ENCODE results near the gene TENT4A. TPM values are rescaled to one million over a fixed set of nuclear protein-coding genes. Genes with fewer than 3 reads are reported as not detected.

Gene TENT4A
- total RNA-seq, 1 experiment from 2014 or later = 25.6 TPM

DNA sequence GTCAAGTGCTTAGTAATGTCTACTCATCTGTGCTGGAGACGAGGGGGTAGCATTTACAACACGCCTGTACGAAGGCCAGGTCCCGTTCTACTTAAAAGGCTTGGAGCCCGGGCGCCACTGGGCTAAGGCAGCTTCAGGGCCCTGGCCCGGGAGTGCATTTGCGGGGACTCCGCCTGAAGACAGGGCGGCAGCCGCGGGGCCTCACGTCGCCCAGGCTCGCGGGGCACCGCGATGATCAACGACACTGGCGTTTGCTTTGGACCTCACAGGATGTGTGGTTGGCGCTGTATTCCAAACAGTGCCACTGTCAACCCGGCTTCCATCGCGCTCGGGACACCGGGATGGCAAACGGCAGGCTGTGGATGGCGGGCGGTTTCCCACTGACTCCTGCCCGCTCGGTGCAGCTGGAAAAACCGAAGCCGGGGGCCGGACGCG is 1.1 kb upstream of the TENT4A start:
- Histone ChIP-seq H3K14ac (ENCODE audit: insufficient read depth, low read length) (peak overlapping the region; percentile 79), H3K27ac (ENCODE audit: insufficient read length, low read depth, low read length) (no peak overlapping the region), H3K9ac (ENCODE audit: extremely low read depth, insufficient read length, low read length) (peak overlapping the region; percentile 54), H2BK20ac (ENCODE audit: low read depth, low read length, poor library complexity, severe bottlenecking) (no peak overlapping the region), H3T11ph (ENCODE audit: low read length) (no peak overlapping the region), H2BK15ac (ENCODE audit: low read depth, low read length) (no peak overlapping the region), H3K79me1 (ENCODE audit: insufficient read depth, low read depth, low read length, poor library complexity, severe bottlenecking) (peaks cover 8% of the 10 kb centered on the region), H3K56ac (ENCODE audit: insufficient read length, low read depth, low read length) (no peak overlapping the region), H3K79me2 (ENCODE audit: insufficient read depth, low read length) (peaks cover 14% of the 10 kb centered on the region; the same call in 1 of the 2 replicates), H3K4ac (ENCODE audit: low read depth, low read length) (no peak overlapping the region), H2BK12ac (ENCODE audit: insufficient read length, low read depth, low read length) (no peak overlapping the region), H4K20me1 (ENCODE audit: control insufficient read depth, insufficient read depth, insufficient read length) (peaks cover 11% of the 10 kb centered on the region), H2AFZ (ENCODE audit: low read length) (no peak overlapping the region), H4K8ac (replicated peaks; ENCODE audit: insufficient read length, low read depth, low read length) (no peak overlapping the region), H4K5ac (ENCODE audit: insufficient read length, low read depth, low read length) (no peak overlapping the region), H2BK120ac (ENCODE audit: low read depth, low read length, poor library complexity, severe bottlenecking) (no peak overlapping the region), H3K4me1 (ENCODE audit: insufficient read depth, low read length) (no peaks in the 10 kb centered on the region; the same call in 1 of the 2 replicates), H3K9me3 (ENCODE audit: control insufficient read depth, low read depth, low read length) (no peaks in the 10 kb centered on the region), H4K91ac (ENCODE audit: insufficient read length, low read depth, low read length) (no peak overlapping the region), H3K23ac (ENCODE audit: insufficient read length, low read depth, low read length) (no peak overlapping the region), H3K18ac (ENCODE audit: insufficient read length, low read depth, low read length) (peak overlapping the region; percentile 53), H2BK5ac (ENCODE audit: insufficient read length, low read length) (no peak overlapping the region), H3K4me2 (ENCODE audit: insufficient read depth, insufficient read length, low read length) (peak overlapping the region; percentile 87), H3K27me3 (ENCODE audit: insufficient read depth, low read length) (no peaks in the 10 kb centered on the region), H3K23me2 (ENCODE audit: insufficient read length, low read depth, low read length, poor library complexity, severe bottlenecking) (peaks cover 11% of the 10 kb centered on the region), H2AK5ac (ENCODE audit: insufficient read length, low read length) (no peak overlapping the region)
- DNase-seq = peak; percentile 56
- peak overlapping the region in 2 of 3 experiments; percentile 87 to 92; a peak in 4 of 7 replicates for H3K27ac Mint-ChIP-seq
- H3K27me3 Mint-ChIP-seq (ENCODE audit: low read depth) = peaks cover 19% of the 10 kb centered on the region
- no peaks in the 10 kb centered on the region; a peak in 2 of 5 replicates for H3K9me3 Mint-ChIP-seq
- peak overlapping the region; percentile 79 to 90 for H3K4me3 Mint-ChIP-seq
- H3K36me3 Mint-ChIP-seq (ENCODE audit: insufficient read depth in 1 of 3, low read depth in 3 of 3) = peaks cover 0 to 5% (median 2%) of the 10 kb centered on the region in 3 experiments; a peak in 2 of 7 replicates
- TF ChIP-seq, protein P1, sequence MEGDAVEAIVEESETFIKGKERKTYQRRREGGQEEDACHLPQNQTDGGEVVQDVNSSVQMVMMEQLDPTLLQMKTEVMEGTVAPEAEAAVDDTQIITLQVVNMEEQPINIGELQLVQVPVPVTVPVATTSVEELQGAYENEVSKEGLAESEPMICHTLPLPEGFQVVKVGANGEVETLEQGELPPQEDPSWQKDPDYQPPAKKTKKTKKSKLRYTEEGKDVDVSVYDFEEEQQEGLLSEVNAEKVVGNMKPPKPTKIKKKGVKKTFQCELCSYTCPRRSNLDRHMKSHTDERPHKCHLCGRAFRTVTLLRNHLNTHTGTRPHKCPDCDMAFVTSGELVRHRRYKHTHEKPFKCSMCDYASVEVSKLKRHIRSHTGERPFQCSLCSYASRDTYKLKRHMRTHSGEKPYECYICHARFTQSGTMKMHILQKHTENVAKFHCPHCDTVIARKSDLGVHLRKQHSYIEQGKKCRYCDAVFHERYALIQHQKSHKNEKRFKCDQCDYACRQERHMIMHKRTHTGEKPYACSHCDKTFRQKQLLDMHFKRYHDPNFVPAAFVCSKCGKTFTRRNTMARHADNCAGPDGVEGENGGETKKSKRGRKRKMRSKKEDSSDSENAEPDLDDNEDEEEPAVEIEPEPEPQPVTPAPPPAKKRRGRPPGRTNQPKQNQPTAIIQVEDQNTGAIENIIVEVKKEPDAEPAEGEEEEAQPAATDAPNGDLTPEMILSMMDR (conservative IDR thresholded peaks at IDR 0.05) = no peak
- no CpG with 5 or more reads among the region's 36 CpGs for WGBS (ENCODE audit: extremely low coverage, insufficient read length, low lambda C conversion rate)
- H3K4me1 Mint-ChIP-seq = peaks cover 30% of the 10 kb centered on the region in 2 experiments
